Vagina (tissue), 2 donors: ENCODE data around the gene IL23R.

Source experiments
- CTCF ChIP-seq, 3 experiments: fragments of 450-650 bp in 2 of 3; fragments of 200-600 bp in 1 of 3; sonication (generic) in 1 of 3; IDR thresholded peaks; one replicate each; pipeline ENCODE4 v1.5.1; 2017 to 2019; ENCODE audit warnings: antibody characterized with exemption in 3 of 3, mild to moderate bottlenecking in 2 of 3, moderate library complexity in 2 of 3
- POLR2AphosphoS5 ChIP-seq, 2 donors: sonication (generic); formaldehyde crosslinking; IDR thresholded peaks; one replicate each; pipeline ENCODE4 v1.9.0; 2017; ENCODE audit warnings: antibody characterized with exemption in 2 of 2, mild to moderate bottlenecking in 2 of 2, low read depth in 1 of 2; ENCODE audit not compliant: insufficient read depth in 1 of 2

GRCh38 chr1:67217417-67217816 is 51.2 kb downstream of the IL23R start:
- no peak for TF ChIP-seq POLR2AphosphoS5 (IDR thresholded peaks at IDR 0.05; ENCODE audit: insufficient read depth in 1 of 2, low read depth in 1 of 2)
- TF ChIP-seq CTCF (IDR thresholded peaks at IDR 0.05): no peak
